GM18526 (cell line): Measurements from ENCODE around the gene AGMAT.
A peak's percentile ranks its signal among the peaks of the same experiment; 100 is the strongest.

ENCODE experiments used
- POLR2A ChIP-seq: IDR thresholded peaks from 3 replicates; pipeline ENCODE4 v1.6.1; 2011; ENCODE audit not compliant: insufficient read length; ENCODE audit errors: extremely low read depth

The AGMAT gene

GRCh38 chr1:15524021-15524282, 60.9 kb downstream of the AGMAT start, which contains the start of gene CASP9:
Gene CASP9 (minus strand): TSS chr1:15524215. CDS start chr1:15524200, 15 bp downstream.
- TF ChIP-seq POLR2A, result peak; percentile 80

DNA sequence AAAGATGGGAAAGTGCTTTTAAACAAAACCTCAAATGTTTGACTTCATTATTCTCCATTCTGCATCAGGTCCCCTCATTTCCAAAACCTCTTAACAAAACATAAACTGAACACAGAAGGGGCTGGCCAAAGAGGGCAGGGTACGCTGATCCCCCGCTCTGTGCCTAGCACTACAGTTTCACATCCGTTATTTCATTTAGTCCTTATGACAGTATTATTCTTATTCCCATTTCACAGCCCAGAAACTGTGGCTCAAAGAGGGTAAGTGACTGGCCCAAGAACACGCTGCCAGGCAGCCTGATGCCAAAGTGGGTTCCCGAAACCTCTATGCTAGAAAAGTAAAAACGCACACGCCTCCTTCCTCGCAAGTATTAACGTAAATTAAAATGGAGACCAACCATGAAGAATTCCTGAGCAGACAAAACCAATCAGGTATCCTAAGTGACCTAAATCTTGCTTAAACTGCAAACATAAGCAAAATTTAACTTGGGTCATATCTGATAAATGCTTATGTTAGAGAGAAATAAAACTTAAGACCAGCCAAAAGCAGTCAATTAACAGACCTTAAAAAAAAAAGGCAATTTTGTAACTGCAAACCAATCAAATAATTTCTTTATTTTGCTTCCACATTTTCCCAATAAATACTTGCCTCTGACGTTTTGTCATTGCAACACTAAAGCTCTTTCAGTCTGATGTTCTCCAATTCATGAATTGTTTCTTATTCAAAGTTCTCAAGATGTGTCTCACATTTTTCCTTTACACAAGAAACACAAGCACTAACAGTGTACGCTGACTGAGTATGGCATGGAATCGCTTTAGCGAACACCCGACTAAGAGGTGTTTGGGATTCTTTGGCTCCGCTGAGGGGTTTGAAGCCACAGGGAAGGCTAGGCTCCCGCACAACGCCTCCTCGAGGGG, 61.5 kb downstream of the AGMAT start:
- no peak for TF ChIP-seq POLR2A

DNA sequence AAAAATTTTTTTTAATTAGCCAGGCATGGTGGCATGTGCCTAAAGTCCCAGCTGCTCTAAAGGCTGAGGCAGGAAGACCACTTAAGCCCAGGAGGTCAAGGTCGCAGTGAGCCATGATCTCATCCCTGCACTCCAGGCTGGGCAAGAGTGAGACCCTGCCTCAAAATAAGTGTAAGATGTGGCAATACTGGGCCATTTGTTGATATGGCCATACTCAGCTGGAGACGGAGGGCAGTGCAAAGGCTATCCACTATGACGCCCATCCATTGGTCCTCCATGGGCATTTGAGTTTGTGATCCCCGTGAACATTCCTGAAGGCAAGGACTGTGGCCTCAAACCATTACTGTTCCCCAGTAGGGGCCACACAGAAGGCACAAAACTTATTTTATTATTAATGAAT, 62.3 kb downstream of the AGMAT start:
- no peak for TF ChIP-seq POLR2A
